Osteocyte (in vitro differentiated cells): Measurements from ENCODE around the gene ENTPD3. TPM values are rescaled to one million over a fixed set of nuclear protein-coding genes. Genes with fewer than 3 reads are reported as not detected.

ENCODE experiments used
- DNase-seq: peaks from one replicate; pipeline ENCODE4 v3.0.0; 2021; ENCODE audit warnings: mixed read lengths; ENCODE audit not compliant: unreplicated experiment; ENCODE audit errors: extremely low spot score
- H3K27ac Mint-ChIP-seq: one replicate; pipeline ENCODE4 v1.8.0; 2021; ENCODE audit warnings: mild to moderate bottlenecking, mixed read lengths; ENCODE audit not compliant: unreplicated experiment
- H3K27me3 Mint-ChIP-seq: one replicate; pipeline ENCODE4 v1.8.0; 2021; ENCODE audit warnings: mixed read lengths; ENCODE audit not compliant: unreplicated experiment
- H3K36me3 Mint-ChIP-seq: one replicate; pipeline ENCODE4 v1.8.0; 2021; ENCODE audit warnings: mixed read lengths; ENCODE audit not compliant: unreplicated experiment
- H3K4me1 Mint-ChIP-seq: one replicate; pipeline ENCODE4 v1.8.0; 2021; ENCODE audit warnings: mixed read lengths; ENCODE audit not compliant: unreplicated experiment
- H3K4me3 Mint-ChIP-seq: one replicate; pipeline ENCODE4 v1.8.0; 2021; ENCODE audit warnings: mild to moderate bottlenecking, moderate library complexity, mixed read lengths; ENCODE audit not compliant: unreplicated experiment
- H3K9me3 Mint-ChIP-seq: one replicate; pipeline ENCODE4 v1.8.0; 2021; ENCODE audit warnings: mixed read lengths; ENCODE audit not compliant: unreplicated experiment
- total RNA-seq: library from RNA; stranded (reverse); gene quantifications from 2 replicates; pipeline ENCODE4 v1.2.1, GENCODE V29; 2021
- TF ChIP-seq, protein P1 (sequence below): fragments of 200-600 bp; sonication (generic); IDR thresholded peaks from 2 replicates; pipeline ENCODE4 v1.5.0; 2021; ENCODE audit warnings: antibody characterized with exemption, mild to moderate bottlenecking, moderate library complexity

Gene ENTPD3
- total RNA-seq, 1 donor from 2014 or later: not detected

DNA sequence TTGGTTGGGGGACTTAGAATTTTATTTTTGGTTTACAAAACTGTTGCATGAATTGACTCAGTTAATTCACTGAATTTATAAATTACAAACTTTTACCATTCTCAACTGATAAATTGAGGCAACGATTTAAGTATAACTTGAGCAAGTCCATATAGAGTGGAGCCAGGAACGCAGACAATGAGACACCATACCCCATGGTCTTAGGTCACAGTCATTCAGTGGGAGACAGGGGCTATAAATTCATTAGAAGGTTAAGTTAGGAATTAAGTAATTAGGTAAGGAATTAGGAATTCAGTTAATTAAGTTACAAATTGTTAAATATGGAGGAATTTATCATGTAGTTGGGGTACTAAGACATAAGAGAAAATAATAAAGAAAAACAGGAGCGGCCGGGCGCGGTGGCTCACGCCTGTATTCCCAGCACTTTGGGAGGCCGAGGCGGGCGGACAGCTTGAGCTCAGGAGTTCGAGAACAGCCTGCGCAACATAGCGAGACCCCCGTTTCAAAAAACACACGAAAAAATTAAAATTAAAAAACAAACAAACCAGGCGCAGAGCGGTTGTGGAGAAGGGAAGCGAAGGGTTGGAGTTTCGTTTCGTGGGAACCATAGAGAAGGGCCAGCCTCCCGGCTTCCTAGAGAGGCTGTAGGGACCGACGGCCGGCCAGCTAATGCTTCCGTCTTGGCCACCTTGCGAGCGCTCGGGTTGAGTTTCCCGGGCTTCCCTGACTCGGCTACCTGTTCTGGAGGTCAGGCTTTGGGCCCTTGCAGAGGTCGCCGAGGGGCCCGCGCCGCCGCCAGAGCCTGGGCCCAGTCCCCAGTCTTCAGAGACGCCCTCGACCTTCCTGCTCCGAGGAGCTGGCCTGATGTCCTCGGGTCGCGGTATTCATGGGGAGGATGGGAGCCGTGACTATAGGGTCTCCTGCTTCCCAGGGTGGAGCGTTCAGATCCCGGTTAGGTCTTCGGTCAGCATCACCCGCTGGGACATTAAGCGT lies 89.8 kb downstream of the ENTPD3 start, which contains the start of gene ZNF619:
Gene ZNF619 (plus strand): TSS at position 645 of the 993 bp plus-strand sequence. CDS start 858 bp downstream, outside the sequence.
- TF ChIP-seq, protein P1, sequence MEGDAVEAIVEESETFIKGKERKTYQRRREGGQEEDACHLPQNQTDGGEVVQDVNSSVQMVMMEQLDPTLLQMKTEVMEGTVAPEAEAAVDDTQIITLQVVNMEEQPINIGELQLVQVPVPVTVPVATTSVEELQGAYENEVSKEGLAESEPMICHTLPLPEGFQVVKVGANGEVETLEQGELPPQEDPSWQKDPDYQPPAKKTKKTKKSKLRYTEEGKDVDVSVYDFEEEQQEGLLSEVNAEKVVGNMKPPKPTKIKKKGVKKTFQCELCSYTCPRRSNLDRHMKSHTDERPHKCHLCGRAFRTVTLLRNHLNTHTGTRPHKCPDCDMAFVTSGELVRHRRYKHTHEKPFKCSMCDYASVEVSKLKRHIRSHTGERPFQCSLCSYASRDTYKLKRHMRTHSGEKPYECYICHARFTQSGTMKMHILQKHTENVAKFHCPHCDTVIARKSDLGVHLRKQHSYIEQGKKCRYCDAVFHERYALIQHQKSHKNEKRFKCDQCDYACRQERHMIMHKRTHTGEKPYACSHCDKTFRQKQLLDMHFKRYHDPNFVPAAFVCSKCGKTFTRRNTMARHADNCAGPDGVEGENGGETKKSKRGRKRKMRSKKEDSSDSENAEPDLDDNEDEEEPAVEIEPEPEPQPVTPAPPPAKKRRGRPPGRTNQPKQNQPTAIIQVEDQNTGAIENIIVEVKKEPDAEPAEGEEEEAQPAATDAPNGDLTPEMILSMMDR: no peak
- Mint-ChIP-seq H3K4me3 (peak within 1 kb of the TSS; percentile 84), H3K9me3 (no peaks in the 10 kb centered on the region), H3K27ac (peak within 1 kb of the TSS; percentile 94), H3K4me1 (peaks cover 11% of the 10 kb centered on the region), H3K36me3 (no peaks in the 10 kb centered on the region), H3K27me3 (no peaks in the 10 kb centered on the region)
- peak; percentile 87 for DNase-seq

DNA sequence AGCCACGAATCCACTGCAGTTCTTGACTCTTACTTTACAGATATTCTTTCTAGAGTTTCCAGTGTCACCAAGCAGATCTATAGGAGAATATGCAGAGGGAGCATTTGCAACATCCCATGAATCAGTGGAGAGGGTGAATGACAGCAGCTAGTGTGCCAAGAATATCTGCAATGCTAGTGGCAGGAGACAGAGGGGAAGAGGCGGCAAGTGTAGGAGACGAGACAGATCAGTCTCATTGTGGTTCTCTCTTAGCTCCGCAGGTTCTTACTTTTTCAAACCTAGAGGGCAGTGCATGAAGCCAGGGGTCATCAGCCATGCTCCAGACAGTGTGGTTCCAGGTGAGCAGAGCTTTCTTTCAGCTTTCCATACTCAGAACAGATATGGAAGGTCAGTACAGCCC lies 90.7 kb downstream of the ENTPD3 start:
- Mint-ChIP-seq H3K4me3 (peak overlapping the region; percentile 84), H3K4me1 (peaks cover 11% of the 10 kb centered on the region), H3K9me3 (no peaks in the 10 kb centered on the region), H3K27ac (peak overlapping the region; percentile 94), H3K36me3 (peaks cover 5% of the 10 kb centered on the region), H3K27me3 (no peaks in the 10 kb centered on the region)
- DNase-seq: no peak
- TF ChIP-seq, protein P1: no peak

Other genes with a start within 250 kb of the ENTPD3 start
- gene EIF1B, start 77.5 kb upstream of the ENTPD3 start, total RNA-seq: 62.3 and 72.8 TPM in 2 replicates
- 1,629 and 1,726 TPM in 2 replicates for gene RPL14, start 70.2 kb downstream of the ENTPD3 start, total RNA-seq
- 6.7 and 8.4 TPM in 2 replicates for gene ZNF619, start 89.9 kb downstream of the ENTPD3 start, total RNA-seq
- gene ZNF620, start 118.9 kb downstream of the ENTPD3 start, total RNA-seq: 3.7 and 4.8 TPM in 2 replicates
- gene ZNF621, start 137.8 kb downstream of the ENTPD3 start, total RNA-seq: 27.9 and 30.8 TPM in 2 replicates